Tibial nerve (tissue), 4 donors: ENCODE data around the gene HAVCR2. TPM values are rescaled to one million over a fixed set of nuclear protein-coding genes. Genes with fewer than 3 reads are reported as not detected.

Experiments
- DNase-seq, 2 donors: peaks; one replicate each; pipeline ENCODE4 v3.0.0-alpha.2; 2019; ENCODE audit warnings: low spot score in 2 of 2
- H3K27ac ChIP-seq, 4 donors: fragments of 200-600 bp; sonication (generic) in 3 of 4; one replicate each; pipeline ENCODE4 v1.5.1; 2017 to 2019; ENCODE audit warnings: mild to moderate bottlenecking in 1 of 4
- H3K27me3 ChIP-seq, 2 donors: fragments of 200-600 bp; sonication (generic) in 1 of 2; one replicate each; pipeline versions ENCODE4 v1.5.1 to v1.6.0; 2017 to 2019
- H3K36me3 ChIP-seq, 3 donors: fragments of 200-600 bp; sonication (generic); one replicate each; pipeline ENCODE4 v1.5.1; 2018 to 2019
- H3K4me1 ChIP-seq, 4 donors: fragments of 200-600 bp; sonication (generic) in 3 of 4; one replicate each; pipeline ENCODE4 v1.5.1; 2017 to 2019
- H3K4me3 ChIP-seq, 4 donors: fragments of 200-600 bp; sonication (generic) in 3 of 4; one replicate each; pipeline ENCODE4 v1.5.1; 2017 to 2019; ENCODE audit warnings: mild to moderate bottlenecking in 1 of 4, moderate library complexity in 1 of 4
- H3K9me3 ChIP-seq, 4 donors: fragments of 200-600 bp; sonication (generic) in 3 of 4; one replicate each; pipeline ENCODE4 v1.5.1; 2017 to 2019
- CTCF ChIP-seq, 5 experiments: fragments of 200-600 bp in 3 of 5; fragments of 450-650 bp in 2 of 5; sonication (generic) in 3 of 5; IDR thresholded peaks; one replicate each; pipeline ENCODE4 v1.5.1; 2016 to 2019; ENCODE audit warnings: antibody characterized with exemption in 5 of 5, mild to moderate bottlenecking in 3 of 5, moderate library complexity in 2 of 5
- EP300 ChIP-seq, 2 donors: sonication (generic); formaldehyde crosslinking; IDR thresholded peaks; one replicate each; pipeline ENCODE4 v1.6.1; 2017; ENCODE audit warnings: antibody characterized with exemption in 2 of 2, mild to moderate bottlenecking in 1 of 2
- POLR2A ChIP-seq, 2 donors: fragments of 450-650 bp; IDR thresholded peaks; one replicate each; pipeline ENCODE4 v1.6.1; 2017; ENCODE audit warnings: antibody characterized with exemption in 2 of 2, mild to moderate bottlenecking in 2 of 2, moderate library complexity in 2 of 2
- WGBS, 2 donors: methylation state at CpG; one replicate each; pipeline ENCODE4 v1.1.5; 2018; 5-methylcytosine and 5-hydroxymethylcytosine counted together
- total RNA-seq, 4 donors: library from RNA; depleted of rRNA; stranded (reverse); fragments of >200 nt; gene quantifications; one replicate each; pipeline ENCODE4 v1.1.0, GENCODE V29; 2016

The HAVCR2 gene
- total RNA-seq, 4 donors from 2014 or later = 7.7 to 32.1 (median 13.8) TPM

- peak in 1 of 2 donors; percentile 58 for TF ChIP-seq EP300 (IDR thresholded peaks at IDR 0.05)
- no peak for TF ChIP-seq POLR2A (IDR thresholded peaks at IDR 0.05)
- peaks cover 0 to 20% (median 9%) of the 10 kb centered on the region in 4 donors for H3K4me1 ChIP-seq
- H3K9me3 ChIP-seq = peaks cover 0 to 5% (median 0%) of the 10 kb centered on the region in 4 donors
- H3K27me3 ChIP-seq = no peaks in the 10 kb centered on the region
- 10 to 20% methylated on average over 33 of the region's 33 CpGs for WGBS, 2 donors
- peak overlapping the region; percentile 62 to 96 (median 73) for H3K4me3 ChIP-seq
- peak overlapping the region; percentile 84 to 95 (median 89) for H3K27ac ChIP-seq
- H3K36me3 ChIP-seq = peaks cover 0 to 20% (median 0%) of the 10 kb centered on the region in 3 donors
- DNase-seq = peak; percentile 38 to 55
Measured at GRCh38 chr5:157143127-157143971, 34.5 kb upstream of the HAVCR2 start.

- TF ChIP-seq EP300 (IDR thresholded peaks at IDR 0.05) (peak in 1 of 2 donors; percentile 95), CTCF (IDR thresholded peaks at IDR 0.05) (no peak), POLR2A (IDR thresholded peaks at IDR 0.05) (peak; percentile 58 to 81)
- H3K36me3 ChIP-seq = peaks cover 0 to 28% (median 0%) of the 10 kb centered on the region in 3 donors
- no peaks in the 10 kb centered on the region for H3K27me3 ChIP-seq
- peak within 1 kb of the TSS; percentile 62 to 96 (median 73) for H3K4me3 ChIP-seq
- peak within 1 kb of the TSS; percentile 84 to 95 (median 89) for H3K27ac ChIP-seq
- H3K9me3 ChIP-seq = peaks cover 0 to 5% (median 0%) of the 10 kb centered on the region in 4 donors
- H3K4me1 ChIP-seq = peaks cover 0 to 20% (median 9%) of the 10 kb centered on the region in 4 donors
- WGBS, 2 donors = 1 to 2% methylated on average over 43 to 48 of the region's 48 CpGs
- peak; percentile 77 to 93 for DNase-seq
Measured at GRCh38 chr5:157142317-157143126, 33.7 kb upstream of the HAVCR2 start, which contains the start of gene MED7. Gene MED7, minus strand, starts transcription at chr5:157142865. Its CDS starts 3,434 bp downstream, at chr5:157139431.

GRCh38 chr5:157137691-157138090 lies 28.8 kb upstream of the HAVCR2 start:
- DNase-seq = no peak
- H3K9me3 ChIP-seq = peaks cover 0 to 8% (median 0%) of the 10 kb centered on the region in 4 donors
- no peaks in the 10 kb centered on the region for H3K27me3 ChIP-seq
- WGBS, 2 donors = 86 to 97% methylated on average over 6 of the region's 6 CpGs
- no peak for TF ChIP-seq POLR2A (IDR thresholded peaks at IDR 0.05)
- no peak for TF ChIP-seq EP300 (IDR thresholded peaks at IDR 0.05)
- no peak for TF ChIP-seq CTCF (IDR thresholded peaks at IDR 0.05)
- peaks cover 0 to 42% (median 0%) of the 10 kb centered on the region in 3 donors for H3K36me3 ChIP-seq
- no peak overlapping the region for H3K27ac ChIP-seq
- no peak overlapping the region for H3K4me3 ChIP-seq
- peaks cover 0 to 13% (median 9%) of the 10 kb centered on the region in 4 donors for H3K4me1 ChIP-seq

DNA sequence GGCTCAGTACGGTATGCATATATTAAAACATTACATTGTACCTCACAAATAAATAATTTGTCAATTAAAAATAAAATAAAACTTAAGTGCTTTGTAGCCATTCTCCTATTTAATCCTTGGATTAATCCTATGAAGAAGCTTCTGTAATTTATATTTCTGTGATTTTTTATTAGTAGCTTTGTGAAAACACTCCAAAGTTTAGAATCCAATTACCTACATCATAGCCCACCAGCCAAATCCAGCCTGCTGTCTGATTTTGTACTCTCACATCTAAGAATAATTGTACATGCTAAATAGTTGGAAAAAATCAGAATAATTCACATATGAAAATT lies 23.4 kb upstream of the HAVCR2 start:
- H3K36me3 ChIP-seq = peaks cover 0 to 12% (median 0%) of the 10 kb centered on the region in 3 donors
- H3K27ac ChIP-seq = no peak overlapping the region
- TF ChIP-seq EP300 (IDR thresholded peaks at IDR 0.05) (no peak), POLR2A (IDR thresholded peaks at IDR 0.05) (no peak)
- no peaks in the 10 kb centered on the region for H3K4me1 ChIP-seq
- DNase-seq = no peak
- WGBS, 2 donors = 38 to 39% methylated on average over 1 of the region's 1 CpG
- no peak overlapping the region for H3K4me3 ChIP-seq
- H3K27me3 ChIP-seq = no peaks in the 10 kb centered on the region
- peaks cover 0 to under 1% (median 0%) of the 10 kb centered on the region in 4 donors for H3K9me3 ChIP-seq

GRCh38 chr5:157130925-157131324 lies 22.1 kb upstream of the HAVCR2 start:
- no peak for DNase-seq
- 79 to 81% methylated on average over 7 of the region's 7 CpGs for WGBS, 2 donors
- TF ChIP-seq POLR2A (IDR thresholded peaks at IDR 0.05) (no peak), CTCF (IDR thresholded peaks at IDR 0.05) (no peak), EP300 (IDR thresholded peaks at IDR 0.05) (no peak)
- H3K9me3 ChIP-seq = no peaks in the 10 kb centered on the region
- H3K4me1 ChIP-seq = no peaks in the 10 kb centered on the region
- H3K36me3 ChIP-seq = no peaks in the 10 kb centered on the region
- no peaks in the 10 kb centered on the region for H3K27me3 ChIP-seq
- no peak overlapping the region for H3K27ac ChIP-seq
- no peak overlapping the region for H3K4me3 ChIP-seq
